Astrocyte of the hippocampus (primary cell): ENCODE measurements around the gene CITED1.
A peak's percentile ranks its signal among the peaks of the same experiment; 100 is the strongest.

Experiments used
- DNase-seq: peaks from one replicate; pipeline ENCODE4 v3.0.0; 2011; ENCODE audit warnings: low read depth, low spot score

The CITED1 gene

GRCh38 chrX:72270316-72270866, 35.3 kb downstream of the CITED1 start:
- DNase-seq, result no peak

- peak; percentile 47 for DNase-seq
Measured at GRCh38 chrX:72269671-72270251, 36.0 kb downstream of the CITED1 start.

GRCh38 chrX:72268597-72269365, 36.9 kb downstream of the CITED1 start:
- peak; percentile 65 for DNase-seq

- no peak for DNase-seq
Measured at GRCh38 chrX:72265263-72265662, 40.5 kb downstream of the CITED1 start.

- DNase-seq, result peak; percentile 29
Measured at GRCh38 chrX:72262077-72262476, 43.6 kb downstream of the CITED1 start.

- DNase-seq, result no peak
Measured at GRCh38 chrX:72260448-72260847, 45.3 kb downstream of the CITED1 start.

- peak; percentile 63 for DNase-seq
Measured at GRCh38 chrX:72258174-72258573, 47.5 kb downstream of the CITED1 start.

- DNase-seq, result no peak
Measured at GRCh38 chrX:72255864-72256263, 49.9 kb downstream of the CITED1 start.

GRCh38 chrX:72255445-72255844, 50.3 kb downstream of the CITED1 start:
- peak; percentile 45 for DNase-seq

- DNase-seq, result no peak
Measured at GRCh38 chrX:72254816-72255215, 50.9 kb downstream of the CITED1 start.

GRCh38 chrX:72253686-72254085, 52.0 kb downstream of the CITED1 start:
- no peak for DNase-seq
